HL-60 (cell line): ENCODE measurements around the gene SYNGR4.

ENCODE experiments used
- TF ChIP-seq, protein P1 (sequence below): IDR thresholded peaks from 2 replicates; pipeline ENCODE4 v1.6.1; 2012; ENCODE audit warnings: low read depth; ENCODE audit not compliant: insufficient replicate concordance
- TF ChIP-seq, protein P2 (sequence below): IDR thresholded peaks from one replicate; pipeline ENCODE4 v1.5.1; 2011; ENCODE audit warnings: low read length, control low read depth, inconsistent platforms; ENCODE audit not compliant: insufficient read depth

DNA sequence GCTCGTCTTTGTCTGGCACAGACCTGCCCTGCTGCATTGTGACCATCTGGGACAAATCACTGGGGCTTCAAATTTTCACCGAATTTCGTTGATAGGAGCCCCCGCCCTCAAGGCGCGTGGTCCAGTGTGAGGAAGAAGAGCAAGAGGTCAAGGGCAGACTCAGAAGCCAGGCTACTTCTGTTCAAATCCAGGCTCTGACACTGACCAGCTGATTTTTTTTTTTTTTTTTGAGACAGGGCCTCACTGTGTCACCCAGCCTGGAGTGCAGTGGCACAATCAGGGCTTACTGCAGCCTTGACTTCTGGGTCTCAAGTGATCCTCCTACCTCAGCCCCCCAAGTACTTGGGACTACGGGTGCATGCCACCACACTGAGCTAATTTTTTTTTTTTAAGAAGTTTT lies 7.2 kb downstream of the SYNGR4 start:
- TF ChIP-seq, protein P1, sequence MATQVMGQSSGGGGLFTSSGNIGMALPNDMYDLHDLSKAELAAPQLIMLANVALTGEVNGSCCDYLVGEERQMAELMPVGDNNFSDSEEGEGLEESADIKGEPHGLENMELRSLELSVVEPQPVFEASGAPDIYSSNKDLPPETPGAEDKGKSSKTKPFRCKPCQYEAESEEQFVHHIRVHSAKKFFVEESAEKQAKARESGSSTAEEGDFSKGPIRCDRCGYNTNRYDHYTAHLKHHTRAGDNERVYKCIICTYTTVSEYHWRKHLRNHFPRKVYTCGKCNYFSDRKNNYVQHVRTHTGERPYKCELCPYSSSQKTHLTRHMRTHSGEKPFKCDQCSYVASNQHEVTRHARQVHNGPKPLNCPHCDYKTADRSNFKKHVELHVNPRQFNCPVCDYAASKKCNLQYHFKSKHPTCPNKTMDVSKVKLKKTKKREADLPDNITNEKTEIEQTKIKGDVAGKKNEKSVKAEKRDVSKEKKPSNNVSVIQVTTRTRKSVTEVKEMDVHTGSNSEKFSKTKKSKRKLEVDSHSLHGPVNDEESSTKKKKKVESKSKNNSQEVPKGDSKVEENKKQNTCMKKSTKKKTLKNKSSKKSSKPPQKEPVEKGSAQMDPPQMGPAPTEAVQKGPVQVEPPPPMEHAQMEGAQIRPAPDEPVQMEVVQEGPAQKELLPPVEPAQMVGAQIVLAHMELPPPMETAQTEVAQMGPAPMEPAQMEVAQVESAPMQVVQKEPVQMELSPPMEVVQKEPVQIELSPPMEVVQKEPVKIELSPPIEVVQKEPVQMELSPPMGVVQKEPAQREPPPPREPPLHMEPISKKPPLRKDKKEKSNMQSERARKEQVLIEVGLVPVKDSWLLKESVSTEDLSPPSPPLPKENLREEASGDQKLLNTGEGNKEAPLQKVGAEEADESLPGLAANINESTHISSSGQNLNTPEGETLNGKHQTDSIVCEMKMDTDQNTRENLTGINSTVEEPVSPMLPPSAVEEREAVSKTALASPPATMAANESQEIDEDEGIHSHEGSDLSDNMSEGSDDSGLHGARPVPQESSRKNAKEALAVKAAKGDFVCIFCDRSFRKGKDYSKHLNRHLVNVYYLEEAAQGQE, result no peak
- TF ChIP-seq, protein P2, sequence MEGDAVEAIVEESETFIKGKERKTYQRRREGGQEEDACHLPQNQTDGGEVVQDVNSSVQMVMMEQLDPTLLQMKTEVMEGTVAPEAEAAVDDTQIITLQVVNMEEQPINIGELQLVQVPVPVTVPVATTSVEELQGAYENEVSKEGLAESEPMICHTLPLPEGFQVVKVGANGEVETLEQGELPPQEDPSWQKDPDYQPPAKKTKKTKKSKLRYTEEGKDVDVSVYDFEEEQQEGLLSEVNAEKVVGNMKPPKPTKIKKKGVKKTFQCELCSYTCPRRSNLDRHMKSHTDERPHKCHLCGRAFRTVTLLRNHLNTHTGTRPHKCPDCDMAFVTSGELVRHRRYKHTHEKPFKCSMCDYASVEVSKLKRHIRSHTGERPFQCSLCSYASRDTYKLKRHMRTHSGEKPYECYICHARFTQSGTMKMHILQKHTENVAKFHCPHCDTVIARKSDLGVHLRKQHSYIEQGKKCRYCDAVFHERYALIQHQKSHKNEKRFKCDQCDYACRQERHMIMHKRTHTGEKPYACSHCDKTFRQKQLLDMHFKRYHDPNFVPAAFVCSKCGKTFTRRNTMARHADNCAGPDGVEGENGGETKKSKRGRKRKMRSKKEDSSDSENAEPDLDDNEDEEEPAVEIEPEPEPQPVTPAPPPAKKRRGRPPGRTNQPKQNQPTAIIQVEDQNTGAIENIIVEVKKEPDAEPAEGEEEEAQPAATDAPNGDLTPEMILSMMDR, result no peak
